NCI-H2196 (cell line): ENCODE data around the gene SPIC.

ENCODE experiments used
- DNase-seq: peaks from one replicate; lab custom pipeline; 2025; ENCODE audit not compliant: unreplicated experiment; lab: John Stamatoyannopoulos, UW

Gene SPIC

GRCh38 chr12:101527682-101528081 is 52.5 kb downstream of the SPIC start:
- no peak for DNase-seq

GRCh38 chr12:101536069-101536674 is 61.0 kb downstream of the SPIC start:
- DNase-seq = no peak
